H1 (cell line): Measurements from ENCODE around the gene IKZF1. TPM values are rescaled to one million over a fixed set of nuclear protein-coding genes. Genes with fewer than 3 reads are reported as not detected.

Experiments
- RBBP5 ChIP-seq: IDR thresholded peaks from 2 replicates; pipeline ENCODE4 v1.7.1; 2012; ENCODE audit warnings: low read depth, mild to moderate bottlenecking, inconsistent platforms, low read length, moderate library complexity, borderline replicate concordance
- TBP ChIP-seq: IDR thresholded peaks from 2 replicates; pipeline ENCODE4 v1.6.1; 2011; ENCODE audit warnings: low read depth, low read length, improper control_type of control experiment
- polyA plus RNA-seq, 7 experiments: library from polyadenylated mRNA; depleted of rRNA in 3 of 7; stranded (reverse) in 5 of 7; unstranded in 2 of 7; fragments of >200 nt in 5 of 7; fragments of 200-250 nt in 2 of 7; gene quantifications; 1 replicate in 5 of 7; 2 replicates in 1 of 7; 4 replicates in 1 of 7; pipeline versions ENCODE4 v1.2.1 to v1.2.3, GENCODE V29; 2011 to 2013; ENCODE audit warnings: missing spikeins in 2 of 7, mixed read lengths in 2 of 7
- total RNA-seq: library from RNA; stranded (reverse); fragmentation: NEBNext Ultra II Directional; extraction: Animal tissue kit (Norgen Biotek cat#: 25700); gene quantifications from 2 replicates; pipeline ENCODE4 v1.2.1, GENCODE V29; 2021

IKZF1 gene
- total and polyA plus RNA-seq, 2 of the 8 experiments (the other 6 are each of a cell fraction or from before 2014, with no cell fraction given): 0.74 to 1.5 TPM

GRCh38 chr7:50304911-50305582 lies 531 bp downstream of the IKZF1 start (continued):
- TF ChIP-seq TBP: no peak
- TF ChIP-seq RBBP5: no peak
